Measurements from ENCODE around the gene FOXJ2.

DNA sequence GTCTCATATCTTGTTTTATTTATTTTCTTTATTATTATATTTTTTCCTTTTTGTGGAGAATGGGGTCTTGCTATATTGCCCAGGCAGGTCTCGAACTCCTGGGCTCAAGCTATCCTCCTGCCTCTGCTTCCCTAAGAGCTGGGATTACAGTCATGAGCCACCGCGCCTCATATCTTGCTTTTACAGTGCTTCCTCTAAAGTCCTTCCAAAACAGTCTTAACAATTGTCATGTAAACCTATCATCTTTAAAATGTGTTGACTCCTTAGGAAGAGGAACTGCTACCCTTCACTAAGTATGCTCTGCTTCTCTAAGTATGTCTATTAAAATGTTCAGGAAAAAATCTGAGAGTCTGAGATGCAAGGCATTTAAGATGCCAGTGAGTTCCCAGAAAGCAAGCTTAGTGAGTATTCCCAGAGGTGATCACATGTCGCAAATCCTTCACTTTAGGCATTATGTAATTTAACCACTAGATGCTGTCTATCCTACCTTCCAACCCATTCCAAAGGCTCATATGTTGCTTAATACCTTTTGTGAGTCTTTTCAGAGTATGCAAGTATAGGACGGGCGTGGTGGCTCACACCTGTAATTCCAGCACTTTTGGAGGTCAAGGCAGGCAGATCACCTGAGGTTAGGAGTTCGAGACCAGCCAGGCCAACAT, 19.7 kb upstream of the FOXJ2 start:
- TF ChIP-seq EZH2 (optimal IDR thresholded peaks at IDR 0.05; ENCODE audit: low read depth, low read length) (no peak), EZH2phosphoT487 (IDR thresholded peaks at IDR 0.05; ENCODE audit: low read length) (no peak)
- TF ChIP-seq, protein P1, sequence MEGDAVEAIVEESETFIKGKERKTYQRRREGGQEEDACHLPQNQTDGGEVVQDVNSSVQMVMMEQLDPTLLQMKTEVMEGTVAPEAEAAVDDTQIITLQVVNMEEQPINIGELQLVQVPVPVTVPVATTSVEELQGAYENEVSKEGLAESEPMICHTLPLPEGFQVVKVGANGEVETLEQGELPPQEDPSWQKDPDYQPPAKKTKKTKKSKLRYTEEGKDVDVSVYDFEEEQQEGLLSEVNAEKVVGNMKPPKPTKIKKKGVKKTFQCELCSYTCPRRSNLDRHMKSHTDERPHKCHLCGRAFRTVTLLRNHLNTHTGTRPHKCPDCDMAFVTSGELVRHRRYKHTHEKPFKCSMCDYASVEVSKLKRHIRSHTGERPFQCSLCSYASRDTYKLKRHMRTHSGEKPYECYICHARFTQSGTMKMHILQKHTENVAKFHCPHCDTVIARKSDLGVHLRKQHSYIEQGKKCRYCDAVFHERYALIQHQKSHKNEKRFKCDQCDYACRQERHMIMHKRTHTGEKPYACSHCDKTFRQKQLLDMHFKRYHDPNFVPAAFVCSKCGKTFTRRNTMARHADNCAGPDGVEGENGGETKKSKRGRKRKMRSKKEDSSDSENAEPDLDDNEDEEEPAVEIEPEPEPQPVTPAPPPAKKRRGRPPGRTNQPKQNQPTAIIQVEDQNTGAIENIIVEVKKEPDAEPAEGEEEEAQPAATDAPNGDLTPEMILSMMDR (IDR thresholded peaks at IDR 0.05; ENCODE audit: low read length), result no peak
